ENCODE results near the gene DCAF6.
"Not testable (repeated sequence)": the region's sequence is repeated elsewhere in the genome, so short reads cannot be mapped to it uniquely, and the experiment has no call there.

DCAF6 gene

GRCh38 chr1:167936068-167936929 lies at the start of gene DCAF6:
TSS of gene DCAF6 (plus strand) at chr1:167936683. CDS start at chr1:167936912, 229 bp downstream.
- TF ChIP-seq CTCF (IDR thresholded peaks at IDR 0.05; ENCODE audit: low read depth, low read length) = no peak
- peak within 1 kb of the TSS; percentile 96 for H3K4me3 ChIP-seq (ENCODE audit: low read depth, low read length)

- not testable (repeated sequence) for H3K4me3 ChIP-seq (ENCODE audit: low read depth, low read length)
Measured at GRCh38 chr1:167887187-167887586, 49.3 kb upstream of the DCAF6 start.

GRCh38 chr1:167890400-167890799 lies 46.1 kb upstream of the DCAF6 start:
- H3K4me3 ChIP-seq (ENCODE audit: low read depth, low read length) = no peak overlapping the region
- no peak for TF ChIP-seq CTCF (IDR thresholded peaks at IDR 0.05; ENCODE audit: low read depth, low read length)

- TF ChIP-seq CTCF (IDR thresholded peaks at IDR 0.05; ENCODE audit: low read depth, low read length) = no peak
- no peak overlapping the region for H3K4me3 ChIP-seq (ENCODE audit: low read depth, low read length)
Measured at GRCh38 chr1:167893798-167894197, 42.7 kb upstream of the DCAF6 start.

GRCh38 chr1:167898578-167899222 lies 37.8 kb upstream of the DCAF6 start:
- H3K4me3 ChIP-seq (ENCODE audit: low read depth, low read length) = no peak overlapping the region
- TF ChIP-seq CTCF (IDR thresholded peaks at IDR 0.05; ENCODE audit: low read depth, low read length) = no peak

GRCh38 chr1:167899253-167899681 lies 37.2 kb upstream of the DCAF6 start:
- H3K4me3 ChIP-seq (ENCODE audit: low read depth, low read length) = no peak overlapping the region
- no peak for TF ChIP-seq CTCF (IDR thresholded peaks at IDR 0.05; ENCODE audit: low read depth, low read length)

GRCh38 chr1:167900907-167901306 lies 35.6 kb upstream of the DCAF6 start:
- H3K4me3 ChIP-seq (ENCODE audit: low read depth, low read length) = no peak overlapping the region
- no peak for TF ChIP-seq CTCF (IDR thresholded peaks at IDR 0.05; ENCODE audit: low read depth, low read length)

Measured in WI38 (cell line).